HG02981 (cell line): ENCODE data around the gene PPP2R5D.
"Not testable (repeated sequence)": the region's sequence is repeated elsewhere in the genome, so short reads cannot be mapped to it uniquely, and the experiment has no call there.

Source experiments
- ATAC-seq: cut with Tn5 transposase; IDR thresholded peaks from one replicate; pipeline ENCODE4 v1.9.1; 2021; ENCODE audit warnings: mild to moderate bottlenecking, moderate library complexity; ENCODE audit not compliant: unreplicated experiment

PPP2R5D gene

DNA sequence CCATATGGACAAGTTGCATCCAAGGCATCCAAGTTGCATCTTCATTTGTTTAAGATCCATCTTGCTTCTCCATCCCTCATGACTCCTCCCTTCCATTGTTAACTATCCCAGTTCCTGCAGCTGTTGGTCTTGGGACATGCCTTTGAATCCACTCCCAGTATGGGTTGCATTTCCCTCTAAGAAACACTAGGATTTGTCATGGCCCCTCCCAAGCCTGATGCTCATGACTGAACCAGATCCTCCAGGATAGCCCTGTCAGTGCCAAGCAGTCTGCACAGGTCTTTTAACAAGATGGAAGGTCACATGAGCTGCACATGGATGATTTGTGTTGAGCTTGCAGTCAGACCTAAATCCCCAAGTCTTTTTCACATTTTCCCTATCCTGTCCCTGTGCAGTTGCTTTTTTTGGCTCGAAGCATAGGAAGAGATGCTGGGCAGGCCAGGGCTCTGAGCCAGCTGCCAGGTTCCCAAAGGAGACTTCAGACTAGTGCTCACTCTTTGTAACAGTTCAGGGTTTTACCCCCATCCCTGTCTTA, 4.2 kb downstream of the PPP2R5D start:
- no peak for ATAC-seq

DNA sequence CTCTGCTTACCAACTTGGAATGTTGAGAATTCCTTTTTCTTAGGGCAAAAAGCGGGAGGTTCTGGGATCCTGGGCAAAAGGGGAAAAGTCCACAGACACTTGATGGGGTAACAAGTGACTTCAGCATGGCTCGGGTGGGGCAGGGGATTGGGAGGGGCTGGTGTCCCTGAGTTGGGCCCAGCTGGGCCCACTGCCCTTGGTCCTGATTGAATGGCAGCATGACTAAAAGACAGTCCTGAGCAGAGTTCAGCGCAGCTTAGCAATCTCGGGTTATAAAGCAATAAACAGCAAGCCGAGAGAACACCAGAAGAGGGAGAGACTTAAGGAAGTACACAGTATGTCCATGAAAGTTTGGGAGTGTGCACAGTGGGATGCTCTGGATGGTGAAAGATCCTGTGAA, 5.6 kb downstream of the PPP2R5D start:
- ATAC-seq = no peak

DNA sequence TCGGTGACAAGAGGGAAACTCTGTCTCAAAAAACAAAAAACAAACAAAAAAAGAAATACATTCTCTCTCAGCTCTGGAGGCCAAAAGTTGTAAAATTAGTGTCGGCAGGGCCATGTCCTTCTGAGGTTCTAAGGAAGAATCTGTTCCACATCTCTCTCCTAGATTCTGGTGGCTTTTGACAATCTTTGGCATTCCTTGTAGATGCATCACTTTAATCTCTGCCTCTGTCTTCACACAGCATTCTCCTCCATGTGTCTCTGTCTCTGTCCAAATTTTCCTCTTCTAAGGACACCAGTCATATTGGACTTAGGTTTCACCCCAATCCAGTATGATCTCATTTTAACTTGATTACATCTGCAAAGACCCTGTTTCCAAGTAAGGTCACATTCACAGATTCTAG, 9.1 kb downstream of the PPP2R5D start:
- ATAC-seq = no peak

DNA sequence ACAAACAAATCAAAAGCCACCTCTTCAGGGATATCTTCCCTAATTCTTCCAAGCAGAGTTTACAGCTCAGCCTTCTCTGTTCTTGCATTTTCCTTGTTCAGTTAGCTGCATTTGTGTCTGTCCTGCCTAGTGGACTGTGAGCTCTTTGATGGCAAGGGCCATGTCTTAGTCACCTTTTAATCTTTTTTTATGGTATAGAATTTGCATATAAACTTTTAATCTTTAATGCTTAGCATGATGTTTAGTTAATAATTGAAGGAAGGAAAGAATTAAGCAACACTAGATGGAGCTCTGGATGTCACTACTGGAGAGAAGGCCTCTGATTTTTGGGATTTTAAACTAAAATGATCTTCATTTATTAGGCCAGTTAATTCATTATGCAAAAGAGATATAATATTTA, 12.1 kb downstream of the PPP2R5D start:
- ATAC-seq = no peak

DNA sequence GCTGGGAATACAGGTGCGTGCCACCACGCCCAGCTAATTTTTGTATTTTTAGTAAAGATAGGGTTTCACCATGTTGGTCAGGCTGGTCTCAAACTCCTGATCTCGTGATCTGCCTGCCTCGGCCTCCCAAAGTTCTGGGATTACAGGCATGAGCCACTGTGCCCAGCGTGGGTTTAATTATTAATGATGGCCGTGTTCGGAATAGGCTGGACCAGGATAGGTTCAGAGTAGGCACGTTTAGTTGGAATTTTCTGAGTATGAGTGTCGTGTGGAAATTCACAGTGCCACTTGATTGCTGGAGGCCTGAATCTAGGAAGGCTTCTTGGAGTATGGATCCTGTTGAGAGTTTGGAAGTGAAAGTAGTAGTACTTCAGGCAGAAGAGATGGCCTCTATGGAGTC, 13.8 kb downstream of the PPP2R5D start:
- ATAC-seq = not testable (repeated sequence)

DNA sequence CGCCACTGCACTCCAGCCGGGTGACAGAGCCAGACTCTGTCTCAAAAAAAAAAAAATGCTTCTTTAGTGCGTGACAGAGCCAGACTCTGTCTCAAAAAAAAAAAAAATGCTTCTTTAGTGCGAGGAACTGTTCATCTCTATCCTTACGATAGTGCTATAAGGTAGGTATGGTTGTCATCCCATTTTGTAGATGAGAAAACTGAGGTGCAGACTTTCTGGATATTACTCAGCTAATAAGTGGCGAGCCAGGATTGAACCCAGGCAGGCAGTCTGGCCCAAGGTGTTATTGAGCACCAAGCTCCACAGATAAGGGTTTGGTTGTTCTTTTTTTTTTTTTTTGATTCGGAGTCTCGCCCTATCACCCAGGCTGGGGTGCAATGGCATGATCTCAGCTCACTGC, 17.5 kb downstream of the PPP2R5D start:
- no peak for ATAC-seq

DNA sequence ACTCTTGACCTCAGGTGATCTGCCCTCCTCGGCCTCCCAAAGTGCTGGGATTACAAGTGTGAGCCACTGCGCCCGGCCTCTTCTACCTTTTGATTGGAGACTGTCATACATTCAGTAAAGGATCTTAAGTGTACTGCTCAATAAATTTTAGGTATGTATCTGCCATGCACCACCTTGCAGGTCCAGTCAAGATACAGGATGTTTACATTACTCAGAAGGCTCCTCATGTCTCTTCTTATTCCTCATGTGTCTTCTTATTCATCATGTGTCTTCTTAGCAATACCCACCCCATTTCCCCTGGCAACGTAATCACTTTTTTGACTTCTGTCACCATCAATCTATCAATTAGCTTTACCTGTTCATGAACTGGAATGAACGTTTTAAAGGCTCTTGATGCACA, 21.5 kb downstream of the PPP2R5D start:
- no peak for ATAC-seq

DNA sequence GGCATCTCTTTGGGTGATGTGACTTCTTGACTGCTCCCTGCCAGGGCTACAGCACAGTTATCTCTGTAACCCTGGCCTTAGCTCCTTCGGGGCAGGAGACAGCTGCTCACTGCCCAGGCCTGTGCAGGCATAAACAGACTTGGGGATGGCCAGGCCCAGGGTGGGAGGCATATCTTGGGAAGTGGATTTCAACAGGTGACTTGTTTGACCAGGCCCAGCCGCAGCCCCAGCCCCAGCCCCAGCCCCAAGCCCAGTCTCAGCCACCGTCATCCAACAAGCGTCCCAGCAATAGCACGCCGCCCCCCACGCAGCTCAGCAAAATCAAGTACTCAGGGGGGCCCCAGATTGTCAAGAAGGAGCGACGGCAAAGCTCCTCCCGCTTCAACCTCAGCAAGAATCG, 21.9 kb downstream of the PPP2R5D start:
- no peak for ATAC-seq

DNA sequence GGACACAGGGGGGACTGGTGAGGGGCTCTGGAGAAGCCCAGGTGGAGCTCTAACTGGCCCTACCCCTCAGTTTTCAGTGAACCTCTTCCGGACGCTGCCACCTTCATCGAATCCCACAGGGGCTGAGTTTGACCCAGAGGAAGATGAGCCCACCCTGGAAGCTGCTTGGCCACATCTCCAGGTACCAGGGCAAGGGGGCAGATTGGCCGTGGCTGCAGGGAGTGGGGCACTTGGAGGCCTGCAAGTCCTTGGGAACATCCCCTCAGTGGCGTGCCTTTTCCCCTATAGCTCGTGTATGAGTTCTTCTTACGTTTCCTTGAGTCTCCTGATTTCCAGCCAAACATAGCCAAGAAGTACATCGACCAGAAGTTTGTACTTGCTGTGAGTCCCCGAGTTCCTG, 22.8 kb downstream of the PPP2R5D start:
- no peak for ATAC-seq

DNA sequence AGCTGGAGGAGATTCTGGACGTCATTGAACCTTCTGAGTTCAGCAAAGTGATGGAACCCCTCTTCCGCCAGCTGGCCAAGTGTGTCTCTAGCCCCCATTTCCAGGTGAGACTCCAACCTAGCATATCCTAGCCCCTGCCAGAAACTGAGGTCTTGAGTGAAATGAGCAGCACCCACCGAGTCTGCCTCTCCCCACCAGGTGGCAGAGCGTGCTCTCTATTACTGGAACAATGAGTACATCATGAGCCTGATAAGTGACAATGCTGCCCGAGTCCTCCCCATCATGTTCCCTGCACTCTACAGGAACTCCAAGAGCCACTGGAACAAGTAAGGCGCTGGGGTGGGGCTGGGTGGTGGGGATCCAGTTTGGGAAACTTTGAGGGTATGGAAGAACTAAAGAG, 24.8 kb downstream of the PPP2R5D start:
- no peak for ATAC-seq

DNA sequence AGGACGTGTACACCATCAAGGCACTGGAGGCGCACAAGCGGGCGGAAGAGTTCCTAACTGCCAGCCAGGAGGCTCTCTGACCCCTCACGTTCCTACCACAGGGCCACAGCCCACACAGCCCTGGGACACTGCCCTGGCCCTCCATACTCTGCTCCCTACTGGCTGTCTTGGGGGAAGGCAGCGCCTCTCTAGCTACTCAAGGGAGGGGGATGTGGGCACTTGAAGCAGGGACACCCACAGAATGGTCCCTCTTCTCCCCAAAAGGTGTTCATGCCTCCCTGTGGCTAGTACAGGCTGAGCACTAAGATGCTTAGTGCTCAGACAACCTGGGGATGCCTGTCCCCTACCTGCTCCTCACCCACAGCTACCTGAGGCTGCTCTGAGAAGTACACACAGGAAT, 26.8 kb downstream of the PPP2R5D start:
- no peak for ATAC-seq

DNA sequence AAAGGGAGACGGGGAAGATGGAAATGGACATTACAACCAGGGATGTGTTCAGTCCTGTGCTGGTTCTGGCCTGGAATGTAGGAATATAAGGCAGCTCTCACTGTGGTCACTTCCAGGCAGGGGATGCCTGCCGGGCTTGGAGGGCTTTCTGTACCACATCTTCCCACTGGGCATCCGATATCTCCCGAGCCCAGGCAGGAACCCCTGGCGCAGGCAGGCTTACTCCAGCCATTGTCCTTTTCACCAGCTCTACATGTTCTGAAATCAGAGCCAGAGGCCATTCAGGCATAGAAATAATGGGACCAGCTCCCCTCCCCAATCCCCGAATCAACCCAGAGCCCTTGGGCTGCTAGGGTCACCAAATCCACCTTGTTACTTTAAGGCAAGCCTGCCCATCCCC, 28.0 kb downstream of the PPP2R5D start:
- no peak for ATAC-seq

DNA sequence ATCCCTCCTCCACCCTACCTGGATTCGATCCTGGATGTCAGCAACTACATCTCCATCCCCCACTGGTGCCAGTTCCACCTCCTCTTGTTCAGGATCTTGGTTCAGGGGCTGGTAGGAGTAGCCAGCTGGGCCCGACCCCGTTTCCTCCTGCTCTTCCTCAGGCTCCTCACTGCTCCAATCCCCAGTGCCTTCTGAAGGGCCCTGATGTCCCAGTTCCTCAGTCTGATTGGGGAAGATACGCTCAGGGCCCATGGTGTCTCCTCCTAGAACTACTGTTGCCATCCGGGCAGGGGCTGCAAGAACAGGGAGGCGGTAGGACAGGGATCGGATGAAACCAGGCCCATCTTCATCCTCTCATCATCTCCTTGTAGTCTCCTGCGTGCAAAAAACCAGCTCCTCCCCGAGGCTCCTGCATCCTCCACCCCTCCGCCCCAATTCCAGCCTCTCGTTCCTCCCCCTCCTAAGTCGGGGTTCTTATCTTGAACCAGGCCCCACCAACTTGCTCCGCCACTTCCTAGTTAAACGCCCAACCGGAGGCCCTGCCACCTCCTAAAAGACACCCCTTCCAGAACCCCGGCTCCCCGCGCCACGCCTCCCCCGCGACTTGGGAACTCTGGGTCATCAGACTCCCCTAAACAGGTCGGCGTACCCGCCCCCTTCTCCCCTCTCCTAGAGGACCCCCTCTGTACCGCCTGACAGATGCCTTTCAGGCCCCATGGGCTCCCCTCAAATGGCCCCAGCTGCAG, 28.9 kb downstream of the PPP2R5D start:
- no peak for ATAC-seq

DNA sequence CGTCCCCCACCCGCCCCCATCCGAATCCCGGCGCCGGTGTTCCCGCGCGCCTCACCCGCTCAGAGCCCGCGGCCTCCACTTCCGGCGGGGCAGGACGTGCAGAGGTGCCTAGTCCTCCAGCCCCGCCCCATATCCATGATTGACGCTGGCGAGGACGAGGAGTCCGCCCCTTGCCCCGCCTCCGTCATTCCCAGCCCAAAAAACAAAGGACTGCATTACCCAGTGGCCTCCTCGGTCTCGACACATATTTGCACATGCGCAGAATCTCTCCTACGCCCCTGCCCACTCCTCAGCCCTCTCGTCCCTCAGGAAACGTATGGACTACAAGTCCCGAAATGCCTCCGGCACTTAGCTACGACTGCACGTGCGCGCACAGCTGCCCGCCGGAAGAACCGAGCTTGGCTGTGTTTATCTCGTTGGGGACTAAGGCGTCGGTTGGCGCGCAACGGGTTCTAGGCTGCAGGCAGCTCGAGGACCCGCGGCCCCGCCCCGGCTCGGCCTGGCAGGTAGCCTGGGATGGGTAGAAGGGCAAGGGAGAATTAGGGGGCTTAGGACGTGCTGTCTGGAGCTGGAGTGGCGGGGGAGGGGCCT, 29.6 kb downstream of the PPP2R5D start, which contains the start of the genes KLHDC3 and MEA1:
KLHDC3 (plus strand) TSS at position 407 of the 591 bp plus-strand sequence. CDS start 2,944 bp downstream, outside the sequence.
MEA1 (minus strand) TSS at position 104 of the 591 bp plus-strand sequence. CDS start 133 bp downstream, outside the sequence.
- peak; percentile 93 for ATAC-seq

DNA sequence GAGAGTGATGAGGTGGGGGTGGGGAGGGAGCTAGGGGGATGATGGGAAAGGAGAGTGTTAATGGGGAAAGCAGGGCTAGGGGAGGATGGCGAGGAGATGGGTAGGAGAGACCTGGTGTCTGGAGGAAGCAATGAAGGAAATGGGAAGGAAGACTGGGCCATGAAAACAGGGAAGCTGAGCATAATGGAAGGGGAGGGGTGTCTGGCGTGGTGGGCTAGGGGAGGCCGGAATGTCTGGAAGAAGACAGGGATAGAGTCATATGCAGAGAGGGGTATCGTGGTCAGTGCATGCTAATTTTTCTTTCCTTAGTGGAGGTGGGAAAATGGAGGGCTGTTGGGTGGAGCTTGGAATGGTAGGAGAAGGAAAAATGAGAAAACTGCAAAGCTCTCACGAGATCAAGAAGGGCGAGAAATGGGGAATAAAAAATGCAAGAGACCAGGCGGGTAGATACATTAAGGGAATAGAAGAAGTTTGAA, 30.1 kb downstream of the PPP2R5D start:
- ATAC-seq = no peak

DNA sequence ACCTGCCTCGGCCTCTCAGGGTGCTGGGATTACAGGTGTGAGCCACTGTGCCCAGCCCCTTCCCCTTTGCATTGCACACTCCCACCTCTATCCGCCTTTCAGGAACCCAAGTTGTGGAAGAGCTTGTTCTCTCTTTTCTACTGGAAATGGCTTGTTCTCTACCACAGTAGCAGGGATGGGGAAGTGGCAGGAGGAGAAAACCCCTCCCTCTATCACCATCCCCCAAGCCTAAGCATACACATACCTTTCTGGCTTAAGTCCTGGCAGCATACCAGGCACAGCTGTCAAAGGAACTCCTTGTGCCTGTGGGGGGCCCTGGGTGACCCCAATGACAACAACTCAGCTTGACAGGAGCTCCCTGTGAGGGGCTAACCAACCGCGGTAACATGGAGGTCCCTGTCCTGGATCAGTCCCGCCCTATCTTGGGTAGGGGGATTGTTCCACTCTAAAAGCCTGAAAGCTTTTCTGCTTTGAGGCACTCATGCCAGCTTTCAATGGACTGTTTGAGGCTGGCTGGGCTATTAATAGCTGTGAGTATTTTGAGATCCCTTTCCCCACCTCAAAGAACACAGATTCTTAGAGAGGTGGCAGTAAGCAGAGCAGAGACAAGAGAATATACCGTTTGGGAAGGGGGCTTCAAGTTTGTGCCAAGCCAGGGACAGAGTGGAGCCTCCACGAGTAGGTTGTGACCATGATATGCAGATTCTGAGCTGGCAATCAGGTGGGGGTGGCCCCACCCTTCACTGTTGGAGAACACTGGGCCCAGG, 32.0 kb downstream of the PPP2R5D start:
- ATAC-seq = no peak

DNA sequence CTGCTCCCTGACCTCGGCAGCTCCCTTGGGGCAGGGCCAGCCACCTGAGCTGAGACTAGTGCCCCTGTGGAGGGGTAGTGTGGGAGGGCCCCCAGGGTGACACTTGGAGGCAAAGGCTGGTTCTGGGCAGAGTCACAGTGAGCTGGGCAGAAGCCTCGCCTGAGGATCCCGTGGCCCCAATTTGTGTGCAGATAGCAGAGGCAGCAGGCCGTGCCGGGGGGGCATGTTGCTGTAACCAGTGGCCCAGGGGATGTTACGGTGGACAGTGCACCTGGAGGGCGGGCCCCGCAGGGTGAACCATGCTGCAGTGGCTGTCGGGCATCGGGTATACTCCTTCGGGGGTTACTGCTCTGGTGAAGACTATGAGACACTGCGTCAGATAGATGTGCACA, 32.6 kb downstream of the PPP2R5D start:
- no peak for ATAC-seq

DNA sequence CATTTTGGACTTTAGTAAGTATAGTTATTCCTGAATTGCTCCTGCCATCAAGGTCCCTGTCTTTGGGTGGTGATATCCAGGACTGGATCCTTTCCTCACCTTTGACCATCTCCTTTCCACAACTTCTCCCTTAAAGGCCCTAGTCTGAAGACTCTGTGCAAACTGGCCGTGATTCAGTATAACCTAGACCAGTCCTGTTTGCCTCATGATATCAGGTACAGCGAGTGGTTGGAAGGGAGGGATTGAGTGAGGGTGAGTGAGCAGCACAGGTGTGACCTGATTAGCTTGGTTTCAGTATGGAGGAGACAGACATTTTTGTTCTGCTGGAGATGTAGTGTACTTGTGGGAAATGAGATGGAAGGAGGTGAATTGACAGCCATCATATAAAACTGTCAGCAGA, 34.8 kb downstream of the PPP2R5D start:
- ATAC-seq = no peak

DNA sequence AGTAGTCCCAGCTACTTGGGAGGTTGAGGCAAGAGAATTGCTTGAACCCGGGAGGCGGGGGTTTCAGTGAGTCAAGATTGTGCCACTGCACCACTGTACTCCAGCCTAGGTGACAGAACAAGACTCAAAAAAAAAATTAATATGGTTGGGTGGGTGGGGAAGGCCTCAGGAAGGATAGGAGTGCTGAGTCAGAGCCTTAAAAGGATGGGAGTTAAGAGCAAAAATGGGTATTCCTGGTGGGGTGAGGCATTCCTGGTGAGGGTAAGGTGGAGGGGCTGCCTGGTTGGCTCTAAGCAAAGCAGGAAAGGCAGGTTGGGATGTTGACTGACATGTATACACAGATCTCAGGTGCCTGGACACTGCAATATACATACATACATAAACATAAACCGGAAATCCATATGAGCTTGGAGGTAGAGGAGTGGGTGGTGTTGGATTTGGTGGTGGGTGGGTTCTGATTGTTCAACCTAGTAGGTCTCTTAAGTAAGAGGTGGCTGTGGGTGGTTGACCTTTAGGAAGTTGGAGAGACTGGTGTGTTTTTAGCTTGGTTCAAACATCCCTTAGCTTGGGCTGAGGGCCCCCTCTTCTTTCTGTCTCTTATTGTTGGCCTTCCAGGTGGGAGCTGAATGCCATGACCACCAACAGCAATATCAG, 35.8 kb downstream of the PPP2R5D start:
- no peak for ATAC-seq

DNA sequence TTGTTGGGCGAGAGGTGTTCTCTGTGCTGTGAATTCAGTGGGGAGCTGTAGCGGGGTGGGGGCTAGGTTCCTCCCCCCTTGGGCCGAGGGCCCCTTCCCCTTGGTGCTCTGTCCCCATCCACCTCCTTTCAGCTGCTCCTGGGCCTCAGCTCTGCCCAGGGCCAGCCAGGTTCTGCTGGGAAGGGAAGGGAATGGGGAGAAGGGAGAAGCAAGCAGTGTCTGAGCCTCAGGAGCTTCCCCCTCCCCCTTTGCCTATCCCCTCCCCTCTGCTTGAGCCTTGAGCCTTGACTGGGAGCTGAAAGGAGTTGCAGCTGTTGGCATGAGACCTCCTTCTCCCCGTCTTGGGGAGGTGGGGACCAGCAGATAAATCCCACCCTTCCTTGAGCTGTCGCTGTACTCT, 36.5 kb downstream of the PPP2R5D start:
- no peak for ATAC-seq
